IMR-90 (cell line): ENCODE measurements around the gene FGF2. TPM values are rescaled to one million over a fixed set of nuclear protein-coding genes. Genes with fewer than 3 reads are reported as not detected.

ENCODE experiments used
- ATAC-seq: fragments of 200-7000 bp; cut with Tn5 transposase; 2 replicates; pipeline ENCODE4 v1.9.1; 2020; ENCODE audit warnings: low read depth, mild to moderate bottlenecking, moderate library complexity
- BruUV-seq: library from RNA; stranded (reverse); fragments of 400-500 nt; replicated peaks from 2 replicates; lab custom pipeline; 2021; lab: Mats Ljungman, UMichigan
- CTCF ChIA-PET: fragments of 300-600 bp; formaldehyde crosslinking; extraction: SDS; loops from one replicate; lab custom pipeline; 2021; ENCODE audit warnings: antibody characterized with exemption; lab: Yijun Ruan, JAX
- POLR2A ChIA-PET: fragments of 300-600 bp; sonication (Branson Sonifier 250); formaldehyde crosslinking; loops from one replicate; lab custom pipeline; 2022; ENCODE audit warnings: antibody characterized with exemption; ENCODE audit not compliant: unreplicated experiment; lab: Charles Lee
- DNase-seq: peaks from one replicate; pipeline ENCODE4 v3.0.0; 2013
- H2AFZ ChIP-seq: replicated peaks from 2 replicates; pipeline ENCODE3; 2013; ENCODE audit warnings: low read length, mild to moderate bottlenecking; ENCODE audit not compliant: poor library complexity
- H2AK5ac ChIP-seq: 2 replicates; pipeline ENCODE4 v1.6.1; 2013; ENCODE audit warnings: low read depth, low read length, inconsistent platforms
- H2AK9ac ChIP-seq: replicated peaks from 2 replicates; pipeline ENCODE3; 2013; ENCODE audit warnings: mild to moderate bottlenecking, low read depth, low read length, moderate library complexity; ENCODE audit not compliant: poor library complexity
- H2BK120ac ChIP-seq: 2 replicates; pipeline ENCODE4 v1.6.1; 2013; ENCODE audit warnings: low read depth, low read length, inconsistent platforms
- H2BK15ac ChIP-seq: 3 replicates; pipeline ENCODE4 v1.6.1; 2013; ENCODE audit warnings: low read depth, low read length, inconsistent platforms
- H2BK20ac ChIP-seq: 2 replicates; pipeline ENCODE4 v1.6.1; 2013; ENCODE audit warnings: low read depth, mild to moderate bottlenecking, inconsistent platforms, low read length, moderate library complexity
- H2BK5ac ChIP-seq: 2 replicates; pipeline ENCODE4 v1.6.1; 2013; ENCODE audit warnings: mild to moderate bottlenecking, low read depth, low read length, inconsistent platforms; ENCODE audit not compliant: poor library complexity, severe bottlenecking
- H3K14ac ChIP-seq: replicated peaks from 2 replicates; pipeline ENCODE4 v1.6.1; 2013; ENCODE audit warnings: low read depth, low read length, inconsistent platforms
- H3K18ac ChIP-seq: 2 replicates; pipeline ENCODE4 v1.6.1; 2013; ENCODE audit warnings: low read depth, low read length, control low read depth
- H3K23ac ChIP-seq: 2 replicates; pipeline ENCODE4 v1.6.1; 2013; ENCODE audit warnings: low read depth, low read length, inconsistent platforms
- H3K27ac ChIP-seq: 2 replicates; pipeline ENCODE4 v1.5.1; 2013; ENCODE audit warnings: mild to moderate bottlenecking, control low read depth, low read length; ENCODE audit not compliant: insufficient read depth
- H3K27me3 ChIP-seq: 2 replicates; pipeline ENCODE4 v1.6.1; 2013; ENCODE audit warnings: low read length; ENCODE audit not compliant: control insufficient read depth, insufficient read depth
- H3K36me3 ChIP-seq: 2 replicates; pipeline ENCODE4 v1.6.1; 2013; ENCODE audit warnings: low read length, mixed read lengths; ENCODE audit not compliant: control insufficient read depth, insufficient read depth
- H3K4ac ChIP-seq: 2 replicates; pipeline ENCODE4 v1.6.1; 2013; ENCODE audit warnings: low read depth, low read length, inconsistent platforms
- H3K4me1 ChIP-seq: 2 replicates; pipeline ENCODE4 v1.6.1; 2013; ENCODE audit warnings: low read length, mixed read lengths; ENCODE audit not compliant: control insufficient read depth, insufficient read depth
- H3K4me2 ChIP-seq: 2 replicates; pipeline ENCODE4 v1.6.1; 2013; ENCODE audit warnings: low read depth, mild to moderate bottlenecking, control low read depth, low read length, moderate library complexity
- H3K4me3 ChIP-seq: 2 replicates; pipeline ENCODE4 v1.5.1; 2013; ENCODE audit warnings: low read depth, mild to moderate bottlenecking, control low read depth, low read length, moderate library complexity; ENCODE audit not compliant: insufficient read depth
- H3K56ac ChIP-seq: 2 replicates; pipeline ENCODE4 v1.6.1; 2013; ENCODE audit warnings: low read length, inconsistent platforms; ENCODE audit not compliant: insufficient read depth; ENCODE audit errors: extremely low read depth
- H3K79me1 ChIP-seq, 2 experiments: 2 replicates each; pipeline ENCODE4 v1.6.1; 2013; ENCODE audit warnings: low read length in 2 of 2, inconsistent platforms in 1 of 2, low read depth in 1 of 2
- H3K9ac ChIP-seq: 2 replicates; pipeline ENCODE4 v1.6.1; 2013; ENCODE audit warnings: low read depth, low read length, control low read depth
- H3K9me1 ChIP-seq: 2 replicates; pipeline ENCODE4 v1.6.1; 2013; ENCODE audit warnings: low read length, inconsistent platforms; ENCODE audit not compliant: insufficient read depth
- H3K9me3 ChIP-seq: 2 replicates; pipeline ENCODE4 v1.6.1; 2013; ENCODE audit warnings: low read length; ENCODE audit not compliant: control insufficient read depth, insufficient read depth
- H4K20me1 ChIP-seq: 2 replicates; pipeline ENCODE4 v1.6.1; 2013; ENCODE audit warnings: low read length, inconsistent platforms; ENCODE audit not compliant: insufficient read depth
- H4K5ac ChIP-seq: 2 replicates; pipeline ENCODE4 v1.6.1; 2013; ENCODE audit warnings: mild to moderate bottlenecking, low read depth, low read length, control low read depth
- H4K8ac ChIP-seq, 2 experiments: 2 replicates each; pipeline ENCODE4 v1.6.1; 2013; ENCODE audit warnings: low read depth in 2 of 2, low read length in 2 of 2, control low read depth in 1 of 2, inconsistent platforms in 1 of 2
- H4K91ac ChIP-seq: 2 replicates; pipeline ENCODE4 v1.6.1; 2013; ENCODE audit warnings: low read depth, low read length, inconsistent platforms; ENCODE audit not compliant: insufficient read depth
- BHLHE40 ChIP-seq: fragments of 150-350 bp; IDR thresholded peaks from 2 replicates; pipeline ENCODE4 v1.6.1; 2016; ENCODE audit warnings: mild to moderate bottlenecking, low read depth, low read length
- CEBPB ChIP-seq: IDR thresholded peaks from 2 replicates; pipeline ENCODE4 v1.6.1; 2012; ENCODE audit warnings: low read depth, low read length, improper control_type of control experiment
- CHD1 ChIP-seq: IDR thresholded peaks from 2 replicates; pipeline ENCODE4 v1.6.1; 2012; ENCODE audit warnings: low read depth, low read length, improper control_type of control experiment
- MAFK ChIP-seq: IDR thresholded peaks from 2 replicates; pipeline ENCODE4 v1.6.1; 2012; ENCODE audit warnings: low read depth, low read length, improper control_type of control experiment
- MAZ ChIP-seq: IDR thresholded peaks from 2 replicates; pipeline ENCODE4 v1.6.1; 2012; ENCODE audit warnings: low read depth, mild to moderate bottlenecking, low read length, improper control_type of control experiment, moderate library complexity, borderline replicate concordance
- MXI1 ChIP-seq: IDR thresholded peaks from 2 replicates; pipeline ENCODE4 v1.6.1; 2012; ENCODE audit warnings: low read depth, mild to moderate bottlenecking, low read length, moderate library complexity, borderline replicate concordance
- NFE2L2 ChIP-seq: fragments of 150-350 bp; IDR thresholded peaks from 2 replicates; pipeline ENCODE4 v1.6.1; 2016; ENCODE audit warnings: low read depth, mild to moderate bottlenecking, low read length
- POLR2A ChIP-seq: IDR thresholded peaks from 2 replicates; pipeline ENCODE4 v1.6.1; 2012; ENCODE audit warnings: mild to moderate bottlenecking, low read depth, low read length
- RAD21 ChIP-seq: IDR thresholded peaks from 2 replicates; pipeline ENCODE4 v1.6.1; 2012; ENCODE audit warnings: low read length, improper control_type of control experiment
- RFX5 ChIP-seq: IDR thresholded peaks from 2 replicates; pipeline ENCODE4 v1.8.0; 2012; ENCODE audit warnings: low read depth, mild to moderate bottlenecking, low read length, moderate library complexity
- SMC3 ChIP-seq: fragments of 150-350 bp; IDR thresholded peaks from 2 replicates; pipeline ENCODE4 v1.6.1; 2016; ENCODE audit warnings: low read depth, mild to moderate bottlenecking, antibody characterized with exemption, low read length, moderate library complexity
- WGBS, 2 experiments: methylation state at CpG; one replicate each; pipeline versions ENCODE4 v1.1.5 to v1.1.7; 2013; ENCODE audit warnings: missing lambda C conversion rate in 2 of 2; ENCODE audit not compliant: insufficient read length in 1 of 2; ENCODE audit errors: extremely low coverage in 2 of 2; 5-methylcytosine and 5-hydroxymethylcytosine counted together
- dilution Hi-C: fragments of 300-500 bp; cut with HindIII; formaldehyde crosslinking; loops from one replicate; pipeline ENCODE4 v1.14.3; 2018; ENCODE audit warnings: low sequenced_read_pairs; ENCODE audit not compliant: unreplicated experiment
- in situ Hi-C: fragments of 300-500 bp; cut with MboI; formaldehyde crosslinking; loops from 3 replicates; pipeline ENCODE4 v1.14.3; 2019; ENCODE audit warnings: low sequenced_read_pairs, inconsistent platforms, mixed read lengths
- intact Hi-C: fragments of 100-400 bp; cut with micrococcal nuclease; formaldehyde crosslinking; loops from 2 replicates; pipeline ENCODE4 v1.10.0; 2022
- polyA plus RNA-seq, 3 experiments: library from polyadenylated mRNA; depleted of rRNA; stranded (reverse); fragments of >200 nt; gene quantifications; 2 replicates each; pipeline ENCODE4 v1.2.3, GENCODE V29; 2012; ENCODE audit warnings: low replicate concordance in 1 of 3
- total RNA-seq: library from RNA; depleted of rRNA; stranded (reverse); fragments of >200 nt; gene quantifications from 2 replicates; pipeline ENCODE4 v1.2.3, GENCODE V29; 2012
- TF ChIP-seq, protein P1 (sequence below): conservative IDR thresholded peaks from 2 replicates; pipeline ENCODE4 v1.5.1; 2012; ENCODE audit warnings: mild to moderate bottlenecking, low read depth, low read length, improper control_type of control experiment
- TF ChIP-seq, protein P2 (sequence below): fragments of 150-350 bp; IDR thresholded peaks from 2 replicates; pipeline ENCODE4 v1.6.1; 2017; ENCODE audit warnings: mild to moderate bottlenecking, antibody characterized with exemption, low read length, low read depth

Gene FGF2
- total and polyA plus RNA-seq, 2 of the 4 experiments (the other 2 are of a cell fraction) = 12.9 to 27.1 TPM

DNA sequence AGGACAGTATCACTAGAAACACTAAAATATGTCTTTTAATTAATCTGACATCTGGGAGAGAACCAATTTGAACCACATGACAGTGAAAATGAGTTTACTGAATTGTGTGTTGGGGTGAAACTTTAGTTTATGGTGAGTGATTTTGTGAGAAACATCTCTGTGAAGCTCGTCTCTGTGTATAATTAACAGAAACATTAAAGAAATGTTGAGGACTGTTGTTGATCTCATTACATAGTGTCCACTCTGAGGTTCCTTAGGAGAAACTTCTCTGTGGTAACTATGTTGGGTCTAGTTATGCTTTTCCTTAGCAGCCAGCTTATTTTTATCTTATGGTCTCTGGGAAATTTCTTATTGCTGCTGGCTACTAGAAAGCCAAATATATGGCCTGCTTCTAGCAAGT, 15.8 kb downstream of the FGF2 start:
- no peak overlapping the region for H3K4me3 ChIP-seq
- dilution Hi-C loops = no loop called here
- H3K27me3 ChIP-seq = no peaks in the 10 kb centered on the region
- no peak overlapping the region for H3K23ac ChIP-seq
- no peak overlapping the region for H4K5ac ChIP-seq
- H3K18ac ChIP-seq = no peak overlapping the region
- H2AFZ ChIP-seq = no peak overlapping the region
- TF ChIP-seq RFX5 (no peak), NFE2L2 (no peak), MXI1 (no peak), BHLHE40 (no peak), MAFK (no peak), CEBPB (no peak), MAZ (no peak), POLR2A (no peak), SMC3 (no peak), CHD1 (no peak), RAD21 (no peak)
- TF ChIP-seq, protein P1, sequence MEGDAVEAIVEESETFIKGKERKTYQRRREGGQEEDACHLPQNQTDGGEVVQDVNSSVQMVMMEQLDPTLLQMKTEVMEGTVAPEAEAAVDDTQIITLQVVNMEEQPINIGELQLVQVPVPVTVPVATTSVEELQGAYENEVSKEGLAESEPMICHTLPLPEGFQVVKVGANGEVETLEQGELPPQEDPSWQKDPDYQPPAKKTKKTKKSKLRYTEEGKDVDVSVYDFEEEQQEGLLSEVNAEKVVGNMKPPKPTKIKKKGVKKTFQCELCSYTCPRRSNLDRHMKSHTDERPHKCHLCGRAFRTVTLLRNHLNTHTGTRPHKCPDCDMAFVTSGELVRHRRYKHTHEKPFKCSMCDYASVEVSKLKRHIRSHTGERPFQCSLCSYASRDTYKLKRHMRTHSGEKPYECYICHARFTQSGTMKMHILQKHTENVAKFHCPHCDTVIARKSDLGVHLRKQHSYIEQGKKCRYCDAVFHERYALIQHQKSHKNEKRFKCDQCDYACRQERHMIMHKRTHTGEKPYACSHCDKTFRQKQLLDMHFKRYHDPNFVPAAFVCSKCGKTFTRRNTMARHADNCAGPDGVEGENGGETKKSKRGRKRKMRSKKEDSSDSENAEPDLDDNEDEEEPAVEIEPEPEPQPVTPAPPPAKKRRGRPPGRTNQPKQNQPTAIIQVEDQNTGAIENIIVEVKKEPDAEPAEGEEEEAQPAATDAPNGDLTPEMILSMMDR = no peak
- TF ChIP-seq, protein P2, sequence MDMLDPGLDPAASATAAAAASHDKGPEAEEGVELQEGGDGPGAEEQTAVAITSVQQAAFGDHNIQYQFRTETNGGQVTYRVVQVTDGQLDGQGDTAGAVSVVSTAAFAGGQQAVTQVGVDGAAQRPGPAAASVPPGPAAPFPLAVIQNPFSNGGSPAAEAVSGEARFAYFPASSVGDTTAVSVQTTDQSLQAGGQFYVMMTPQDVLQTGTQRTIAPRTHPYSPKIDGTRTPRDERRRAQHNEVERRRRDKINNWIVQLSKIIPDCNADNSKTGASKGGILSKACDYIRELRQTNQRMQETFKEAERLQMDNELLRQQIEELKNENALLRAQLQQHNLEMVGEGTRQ = no peak
- intact Hi-C loops = no loop called here
- no peak overlapping the region for H3K56ac ChIP-seq
- peaks cover 23% of the 10 kb centered on the region for H3K9me1 ChIP-seq
- POLR2A ChIA-PET = no interaction called here
- in situ Hi-C loops = no loop called here
- peaks cover 60% of the 10 kb centered on the region for H4K20me1 ChIP-seq
- BruUV-seq = no TSS peak
- H2BK120ac ChIP-seq = no peak overlapping the region
- H4K8ac ChIP-seq = no peak overlapping the region
- H3K14ac ChIP-seq = no peak overlapping the region
- DNase-seq (no peak), ATAC-seq (no peak)
- H2BK5ac ChIP-seq = no peak overlapping the region
- no peak overlapping the region for H4K91ac ChIP-seq
- no peaks in the 10 kb centered on the region for H3K9me3 ChIP-seq
- H2BK20ac ChIP-seq = no peak overlapping the region
- no peak overlapping the region for H2AK5ac ChIP-seq
- peaks cover 7% of the 10 kb centered on the region; the same call in 1 of the 2 replicates for H3K4me1 ChIP-seq
- no peak overlapping the region for H2BK15ac ChIP-seq
- CTCF ChIA-PET = no interaction called here
- H3K4me2 ChIP-seq = no peak overlapping the region
- H2AK9ac ChIP-seq = no peak overlapping the region
- no CpG with 5 or more reads among the region's 1 CpG for WGBS, 2 experiments
- no peak overlapping the region for H3K27ac ChIP-seq
- no peak overlapping the region for H3K9ac ChIP-seq
- H3K36me3 ChIP-seq = peaks cover 13% of the 10 kb centered on the region
- H3K79me1 ChIP-seq = peaks cover 26 to 80% of the 10 kb centered on the region in 2 experiments
- no peak overlapping the region for H3K4ac ChIP-seq
